Activated CD4-positive, alpha-beta T cell treated with anti-CD3 and anti-CD28 coated beads, Interleukin-2, amount 10 ng/mL, durations not matched to agents 7 days and 5 days (primary cell): ENCODE measurements around the gene SH3TC1. TPM values are rescaled to one million over a fixed set of nuclear protein-coding genes. Genes with fewer than 3 reads are reported as not detected.

ENCODE experiments used
- CTCF ChIA-PET: fragments of 350-600 bp; sonication (Branson Sonifier 250); formaldehyde crosslinking; loops from one replicate; lab custom pipeline; 2021; ENCODE audit warnings: antibody characterized with exemption; lab: Charles Lee
- POLR2A ChIA-PET: fragments of 350-600 bp; sonication (Branson Sonifier 250); formaldehyde crosslinking; loops from one replicate; lab custom pipeline; 2021; ENCODE audit warnings: antibody characterized with exemption; lab: Charles Lee
- DNase-seq: peaks from one replicate; pipeline ENCODE4 v3.0.0-alpha.2; 2020
- H3K27ac Mint-ChIP-seq: one replicate; pipeline ENCODE4 v1.8.0; 2021; ENCODE audit warnings: mild to moderate bottlenecking, moderate library complexity, mixed read lengths
- H3K27me3 Mint-ChIP-seq: one replicate; pipeline ENCODE4 v1.8.0; 2021; ENCODE audit warnings: mixed read lengths
- H3K36me3 Mint-ChIP-seq: one replicate; pipeline ENCODE4 v1.8.0; 2021; ENCODE audit warnings: low read depth, mixed read lengths
- H3K4me1 Mint-ChIP-seq: one replicate; pipeline ENCODE4 v1.8.0; 2021; ENCODE audit warnings: mixed read lengths
- H3K4me3 Mint-ChIP-seq: one replicate; pipeline ENCODE4 v1.8.0; 2021; ENCODE audit warnings: mild to moderate bottlenecking, moderate library complexity, mixed read lengths
- H3K9me3 Mint-ChIP-seq: one replicate; pipeline ENCODE4 v1.8.0; 2021; ENCODE audit warnings: mixed read lengths
- total RNA-seq, 2 experiments: library from RNA; stranded (reverse); gene quantifications; one replicate each; pipeline ENCODE4 v1.2.3, GENCODE V29; 2021

Gene SH3TC1
- total RNA-seq, 2 experiments from 2014 or later = 8.2 to 10.8 TPM

DNA sequence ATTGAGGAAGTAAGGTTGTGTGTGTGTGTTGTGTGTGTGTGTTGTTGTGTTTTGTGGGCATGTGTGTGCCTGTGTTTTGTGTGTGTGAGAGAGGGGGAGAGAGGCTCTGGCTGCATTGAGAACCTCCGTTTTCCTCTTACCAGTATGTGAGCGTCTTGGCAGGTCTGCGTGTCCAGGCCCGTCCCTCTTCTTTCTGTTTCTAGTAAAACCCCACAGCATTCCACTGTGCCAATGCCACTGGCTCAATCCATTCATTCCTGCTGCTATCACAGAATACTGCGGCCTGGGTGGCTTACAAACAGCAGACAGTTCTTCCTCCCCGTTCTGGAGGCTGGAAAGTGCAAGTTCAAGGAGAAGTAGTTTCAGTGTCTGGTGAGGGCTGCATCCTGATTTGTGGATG is 55.0 kb downstream of the SH3TC1 start:
- CTCF ChIA-PET = interaction anchor here (1.1 kb wide), 1 partner anchor 13 kb away, joined by 3 read pairs; no protein-coding TSS in a partner anchor

DNA sequence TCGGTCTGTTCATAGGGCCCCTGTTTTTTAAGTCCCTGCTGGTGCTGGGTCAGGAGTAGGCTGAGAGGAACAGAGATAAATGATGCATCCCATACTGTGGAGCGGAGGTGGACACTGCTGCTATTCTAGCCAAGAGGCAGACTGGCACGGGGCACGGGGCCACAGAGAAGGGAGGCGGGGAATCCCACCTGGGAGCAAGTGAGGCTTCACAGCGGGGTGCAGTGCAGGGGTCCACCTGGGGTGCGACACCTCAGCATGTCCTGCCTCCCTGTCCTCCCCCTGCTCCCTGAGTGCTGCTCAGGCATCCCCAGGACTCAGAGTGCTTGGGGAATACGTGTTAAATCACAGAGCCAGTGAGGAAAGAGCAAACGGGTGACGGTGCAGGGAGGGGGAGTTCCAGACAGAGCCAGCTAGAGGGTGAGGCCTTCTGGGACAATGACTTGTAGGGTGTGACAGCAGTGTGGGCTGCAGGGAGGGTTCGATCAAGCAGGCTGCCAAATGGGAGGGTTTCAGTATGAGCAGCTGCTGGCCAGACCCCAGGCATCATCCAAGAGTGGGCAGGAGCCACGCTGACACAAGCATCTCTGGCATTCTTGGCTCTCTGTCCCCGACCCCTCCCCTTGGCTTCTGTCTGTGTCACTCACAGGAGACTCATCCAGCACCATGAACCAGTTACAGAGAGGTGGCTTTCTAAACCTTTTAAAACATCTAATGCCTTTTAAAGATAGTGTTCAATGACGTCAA is 56.8 kb downstream of the SH3TC1 start:
- ChIA-PET POLR2A (no interaction called here), CTCF (no interaction called here)
- H3K4me3 Mint-ChIP-seq = no peak overlapping the region
- H3K9me3 Mint-ChIP-seq = no peaks in the 10 kb centered on the region
- no peak for DNase-seq
- H3K27ac Mint-ChIP-seq = no peak overlapping the region
- no peaks in the 10 kb centered on the region for H3K4me1 Mint-ChIP-seq
- H3K27me3 Mint-ChIP-seq = peaks cover 1% of the 10 kb centered on the region
- no peaks in the 10 kb centered on the region for H3K36me3 Mint-ChIP-seq

More for the DNA sequence above, 55.0 kb downstream of the SH3TC1 start:
- no peaks in the 10 kb centered on the region for H3K9me3 Mint-ChIP-seq
- POLR2A ChIA-PET = no interaction called here
- H3K27me3 Mint-ChIP-seq = peaks cover 1% of the 10 kb centered on the region
- no peaks in the 10 kb centered on the region for H3K36me3 Mint-ChIP-seq
- no peaks in the 10 kb centered on the region for H3K4me1 Mint-ChIP-seq
- H3K4me3 Mint-ChIP-seq = no peak overlapping the region
- H3K27ac Mint-ChIP-seq = no peak overlapping the region
- DNase-seq = no peak

DNA sequence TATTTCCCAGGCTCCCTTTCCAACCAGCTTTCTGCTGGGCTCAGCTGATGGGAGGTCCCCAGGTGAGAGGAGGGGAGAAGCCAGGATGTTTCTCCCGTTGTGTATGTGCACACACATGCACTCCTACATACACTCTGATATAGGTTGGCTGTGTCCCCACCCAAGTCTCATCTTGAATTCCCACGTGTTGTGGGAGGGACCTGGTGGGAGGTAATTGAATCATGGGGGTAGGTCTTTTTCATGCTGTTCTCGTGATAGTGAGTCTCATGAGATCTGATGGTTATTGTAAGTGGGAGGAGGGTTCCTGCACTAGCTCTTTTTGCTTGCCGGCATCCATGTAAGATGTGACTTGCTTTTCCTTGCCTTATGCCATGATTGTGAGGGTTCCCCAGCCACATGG is 58.8 kb downstream of the SH3TC1 start:
- no peak overlapping the region for H3K27ac Mint-ChIP-seq
- H3K9me3 Mint-ChIP-seq = no peaks in the 10 kb centered on the region
- ChIA-PET POLR2A (no interaction called here), CTCF (no interaction called here)
- peaks cover 1% of the 10 kb centered on the region for H3K27me3 Mint-ChIP-seq
- DNase-seq = no peak
- no peaks in the 10 kb centered on the region for H3K4me1 Mint-ChIP-seq
- H3K36me3 Mint-ChIP-seq = no peaks in the 10 kb centered on the region
- no peak overlapping the region for H3K4me3 Mint-ChIP-seq

DNA sequence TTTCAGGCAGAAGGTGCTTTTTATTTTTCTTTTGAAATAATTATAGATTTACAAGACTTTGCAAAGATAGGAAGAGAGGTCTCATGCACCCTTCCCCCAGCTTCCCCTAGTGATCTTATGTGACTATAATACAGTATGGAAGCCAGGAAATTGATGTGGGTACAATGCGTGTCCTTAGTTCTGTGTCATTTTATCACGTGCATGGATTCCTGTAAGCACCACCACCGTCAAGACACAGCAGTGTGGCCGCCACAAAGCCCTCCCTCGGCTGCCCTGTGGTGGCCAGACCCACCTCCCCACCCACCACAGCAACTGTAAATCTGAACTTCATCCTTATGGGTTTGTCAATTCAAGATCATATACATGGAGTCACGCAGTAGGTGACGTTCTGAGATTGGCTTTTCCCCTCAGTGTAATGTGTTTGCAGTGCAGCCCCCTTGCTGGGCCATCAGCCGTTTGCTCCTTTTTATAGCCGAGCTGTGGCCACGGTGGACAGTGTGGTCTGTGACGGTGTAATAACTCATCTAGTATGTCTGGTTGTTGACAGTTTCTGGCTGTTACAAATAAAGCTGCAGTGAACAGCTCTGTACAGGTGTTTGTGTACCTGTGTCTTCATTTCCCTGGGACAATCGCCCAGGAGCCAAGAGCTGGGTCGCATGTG is 59.6 kb downstream of the SH3TC1 start:
- POLR2A ChIA-PET = no interaction called here
- CTCF ChIA-PET = no interaction called here
- DNase-seq = no peak
- Mint-ChIP-seq H3K27me3 (peaks cover 1% of the 10 kb centered on the region), H3K4me1 (no peaks in the 10 kb centered on the region), H3K36me3 (no peaks in the 10 kb centered on the region), H3K4me3 (no peak overlapping the region), H3K27ac (no peak overlapping the region), H3K9me3 (no peaks in the 10 kb centered on the region)

DNA sequence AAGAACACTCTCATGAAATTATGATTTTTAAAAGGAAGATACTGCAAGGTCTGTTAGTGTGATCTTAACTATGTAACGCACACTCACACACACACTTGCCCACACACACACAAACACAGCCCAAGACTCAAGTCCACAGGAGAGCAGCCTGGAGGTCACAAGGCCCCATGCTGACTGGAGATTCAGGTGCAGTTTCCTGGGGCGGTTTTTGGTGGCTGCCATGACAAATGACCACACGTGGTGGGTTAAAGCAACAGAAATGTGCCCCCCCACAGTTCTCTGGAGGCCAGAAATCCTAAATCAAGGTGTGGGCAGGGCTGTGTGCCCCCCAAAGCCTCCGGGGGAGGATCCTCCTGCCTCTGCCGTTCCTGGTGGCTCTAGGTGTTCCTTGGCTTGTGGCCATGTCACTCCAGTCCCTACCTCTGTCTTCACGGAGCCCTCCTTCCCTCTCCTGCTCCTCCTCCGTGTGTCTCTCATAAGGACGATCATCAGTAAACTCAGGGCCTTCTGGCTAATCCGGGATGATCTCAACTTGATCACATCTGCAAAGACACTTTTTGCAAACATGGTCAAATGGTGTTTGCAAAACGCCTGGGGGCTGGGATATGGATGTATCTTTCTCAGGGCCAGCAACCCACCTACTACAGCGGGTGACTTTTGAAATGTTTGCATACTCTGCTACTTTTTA is 60.8 kb downstream of the SH3TC1 start:
- no peaks in the 10 kb centered on the region for H3K36me3 Mint-ChIP-seq
- CTCF ChIA-PET = no interaction called here
- POLR2A ChIA-PET = no interaction called here
- H3K27ac Mint-ChIP-seq = no peak overlapping the region
- H3K4me3 Mint-ChIP-seq = no peak overlapping the region
- no peak for DNase-seq
- peaks cover 1% of the 10 kb centered on the region for H3K27me3 Mint-ChIP-seq
- no peaks in the 10 kb centered on the region for H3K4me1 Mint-ChIP-seq
- no peaks in the 10 kb centered on the region for H3K9me3 Mint-ChIP-seq

DNA sequence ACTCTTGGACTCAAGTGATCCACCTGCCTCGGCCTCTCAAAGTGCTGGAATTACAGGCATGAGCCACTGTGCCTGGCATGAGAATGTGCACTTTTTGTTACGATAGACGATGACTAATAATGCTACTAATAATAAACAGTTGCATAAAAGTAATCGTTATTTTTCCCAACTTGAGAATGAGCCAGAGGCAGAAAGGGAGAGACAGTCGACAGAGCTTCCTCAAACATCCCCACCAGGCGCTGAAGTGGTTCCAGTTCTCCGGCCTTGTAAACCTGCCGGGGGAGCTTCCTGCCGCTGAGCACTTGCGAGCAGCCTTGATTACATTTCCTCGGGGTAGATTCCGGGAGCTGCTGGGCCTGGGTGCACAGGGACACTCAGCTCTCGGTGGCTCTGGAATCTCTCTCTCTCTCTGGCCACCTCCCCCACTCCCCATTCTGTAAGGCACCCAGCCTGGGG is 61.6 kb downstream of the SH3TC1 start:
- DNase-seq = no peak
- no peaks in the 10 kb centered on the region for H3K9me3 Mint-ChIP-seq
- H3K4me3 Mint-ChIP-seq = no peak overlapping the region
- ChIA-PET CTCF (no interaction called here), POLR2A (no interaction called here)
- peaks cover 1% of the 10 kb centered on the region for H3K27me3 Mint-ChIP-seq
- no peaks in the 10 kb centered on the region for H3K4me1 Mint-ChIP-seq
- no peak overlapping the region for H3K27ac Mint-ChIP-seq
- H3K36me3 Mint-ChIP-seq = no peaks in the 10 kb centered on the region

DNA sequence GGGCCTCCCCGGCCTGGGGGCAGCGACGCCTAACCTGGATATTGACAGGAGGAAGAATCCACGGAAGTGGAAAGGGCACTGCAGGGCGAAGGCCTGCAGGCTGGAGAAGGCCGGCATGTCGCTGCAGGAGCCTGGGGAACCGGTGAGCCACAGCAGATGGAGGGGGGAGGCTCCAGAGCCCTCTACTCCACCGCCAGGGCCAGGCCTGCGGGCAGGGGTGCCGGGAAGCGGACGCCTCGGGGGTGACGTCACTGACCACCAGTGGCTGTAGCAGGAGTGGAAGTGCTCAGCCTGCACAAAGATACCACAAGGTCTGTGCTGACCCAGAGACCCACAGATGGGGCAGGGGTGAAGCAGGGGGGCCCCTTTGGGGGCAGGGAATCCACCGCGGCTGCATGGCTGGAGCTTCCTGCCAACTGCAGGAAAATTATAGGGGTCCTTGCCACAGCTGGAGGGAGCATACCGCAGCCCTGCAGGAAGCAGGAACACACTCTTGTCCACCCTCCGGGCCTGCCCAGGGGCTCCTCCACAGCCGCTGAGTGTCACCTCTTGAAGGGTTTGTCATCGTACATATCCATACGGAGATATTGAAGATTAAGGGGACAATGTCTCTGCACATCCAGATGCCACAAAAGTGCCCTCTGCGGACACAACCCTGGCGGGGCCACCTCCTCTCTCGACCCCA is 62.9 kb downstream of the SH3TC1 start:
- no peak for DNase-seq
- CTCF ChIA-PET = no interaction called here
- POLR2A ChIA-PET = no interaction called here
- Mint-ChIP-seq H3K36me3 (no peaks in the 10 kb centered on the region), H3K9me3 (no peaks in the 10 kb centered on the region), H3K27me3 (peaks cover 1% of the 10 kb centered on the region), H3K4me1 (no peaks in the 10 kb centered on the region), H3K4me3 (no peak overlapping the region), H3K27ac (no peak overlapping the region)

DNA sequence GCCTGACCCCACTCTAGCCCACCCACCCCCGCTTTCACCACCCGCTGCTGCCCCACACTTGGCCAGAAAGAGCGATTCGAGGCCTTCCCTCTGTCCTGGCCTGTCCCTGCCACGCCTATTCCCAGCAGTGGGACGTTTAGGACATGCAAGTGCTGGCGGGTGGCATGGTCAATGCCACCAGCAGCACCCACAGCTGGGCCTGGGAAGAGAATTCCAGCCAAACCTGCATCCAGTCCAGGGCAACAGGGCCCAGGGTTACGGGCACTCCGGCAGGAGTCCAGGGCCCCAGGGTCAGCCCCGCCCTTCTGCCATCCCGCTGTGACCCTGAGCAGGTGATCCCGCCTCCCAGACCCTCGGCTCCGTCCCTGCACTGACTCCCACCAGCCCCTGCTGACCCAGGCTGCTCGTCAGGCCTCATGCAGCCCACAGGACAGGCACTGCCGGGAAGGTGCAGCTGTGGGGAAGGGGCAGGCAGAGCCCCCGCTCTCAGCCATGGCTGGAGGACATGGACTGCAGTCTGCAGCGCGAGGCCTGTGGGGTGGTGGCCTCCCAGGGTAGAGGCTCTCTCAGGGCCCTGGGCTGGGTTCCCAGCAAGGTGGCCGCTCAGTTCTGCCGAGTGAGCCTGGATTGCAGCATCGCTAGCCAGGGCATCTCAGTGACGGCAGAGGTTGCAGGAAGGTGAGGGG is 63.7 kb downstream of the SH3TC1 start:
- no peak overlapping the region for H3K4me3 Mint-ChIP-seq
- H3K27ac Mint-ChIP-seq = no peak overlapping the region
- no peaks in the 10 kb centered on the region for H3K4me1 Mint-ChIP-seq
- DNase-seq = no peak
- H3K36me3 Mint-ChIP-seq = no peaks in the 10 kb centered on the region
- H3K9me3 Mint-ChIP-seq = no peaks in the 10 kb centered on the region
- ChIA-PET CTCF (no interaction called here), POLR2A (no interaction called here)
- peaks cover 1% of the 10 kb centered on the region for H3K27me3 Mint-ChIP-seq

DNA sequence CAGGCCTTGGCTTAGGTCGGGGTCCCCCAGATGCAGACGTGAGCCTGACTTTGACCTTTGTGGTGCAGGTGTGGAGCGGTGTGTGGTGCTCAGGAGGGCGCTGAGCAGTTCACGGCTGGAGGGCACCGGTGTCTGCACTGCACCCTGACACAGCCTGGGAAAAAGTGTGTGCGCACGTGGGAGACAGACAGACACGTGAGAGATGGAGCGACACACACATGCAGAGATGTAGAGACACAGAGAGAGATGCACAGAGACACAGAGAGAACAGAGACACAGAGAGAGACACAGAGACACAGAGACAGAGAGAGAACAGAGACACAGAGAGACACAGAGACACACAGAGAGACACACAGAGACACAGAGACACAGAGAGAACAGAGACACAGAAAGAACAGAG is 64.3 kb downstream of the SH3TC1 start:
- H3K4me1 Mint-ChIP-seq = no peaks in the 10 kb centered on the region
- DNase-seq = no peak
- H3K27me3 Mint-ChIP-seq = peaks cover 3% of the 10 kb centered on the region
- no peaks in the 10 kb centered on the region for H3K36me3 Mint-ChIP-seq
- CTCF ChIA-PET = no interaction called here
- no peak overlapping the region for H3K27ac Mint-ChIP-seq
- POLR2A ChIA-PET = no interaction called here
- H3K9me3 Mint-ChIP-seq = no peaks in the 10 kb centered on the region
- H3K4me3 Mint-ChIP-seq = no peak overlapping the region

DNA sequence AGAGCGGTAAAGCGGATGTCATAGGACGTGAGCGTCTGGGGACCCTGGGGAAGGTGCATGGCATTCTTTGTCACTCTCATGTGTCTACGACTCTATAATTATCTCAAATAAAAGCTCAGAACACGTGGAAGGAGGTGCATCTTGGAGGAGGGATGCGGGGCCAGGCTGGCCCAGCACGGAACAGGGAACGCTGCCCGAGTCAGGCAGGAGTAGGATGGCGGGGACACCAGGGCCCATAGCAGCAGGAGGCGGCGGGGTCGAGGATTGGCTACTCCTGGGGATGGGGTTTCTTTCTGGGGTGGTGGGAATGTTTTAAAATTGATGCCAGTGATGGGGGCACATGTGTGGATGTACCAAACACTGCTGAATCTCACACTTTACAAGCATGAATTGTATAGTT is 65.0 kb downstream of the SH3TC1 start:
- H3K27ac Mint-ChIP-seq = no peak overlapping the region
- ChIA-PET CTCF (no interaction called here), POLR2A (no interaction called here)
- no peaks in the 10 kb centered on the region for H3K9me3 Mint-ChIP-seq
- H3K4me3 Mint-ChIP-seq = no peak overlapping the region
- no peaks in the 10 kb centered on the region for H3K4me1 Mint-ChIP-seq
- no peak for DNase-seq
- peaks cover 9% of the 10 kb centered on the region for H3K27me3 Mint-ChIP-seq
- no peaks in the 10 kb centered on the region for H3K36me3 Mint-ChIP-seq

DNA sequence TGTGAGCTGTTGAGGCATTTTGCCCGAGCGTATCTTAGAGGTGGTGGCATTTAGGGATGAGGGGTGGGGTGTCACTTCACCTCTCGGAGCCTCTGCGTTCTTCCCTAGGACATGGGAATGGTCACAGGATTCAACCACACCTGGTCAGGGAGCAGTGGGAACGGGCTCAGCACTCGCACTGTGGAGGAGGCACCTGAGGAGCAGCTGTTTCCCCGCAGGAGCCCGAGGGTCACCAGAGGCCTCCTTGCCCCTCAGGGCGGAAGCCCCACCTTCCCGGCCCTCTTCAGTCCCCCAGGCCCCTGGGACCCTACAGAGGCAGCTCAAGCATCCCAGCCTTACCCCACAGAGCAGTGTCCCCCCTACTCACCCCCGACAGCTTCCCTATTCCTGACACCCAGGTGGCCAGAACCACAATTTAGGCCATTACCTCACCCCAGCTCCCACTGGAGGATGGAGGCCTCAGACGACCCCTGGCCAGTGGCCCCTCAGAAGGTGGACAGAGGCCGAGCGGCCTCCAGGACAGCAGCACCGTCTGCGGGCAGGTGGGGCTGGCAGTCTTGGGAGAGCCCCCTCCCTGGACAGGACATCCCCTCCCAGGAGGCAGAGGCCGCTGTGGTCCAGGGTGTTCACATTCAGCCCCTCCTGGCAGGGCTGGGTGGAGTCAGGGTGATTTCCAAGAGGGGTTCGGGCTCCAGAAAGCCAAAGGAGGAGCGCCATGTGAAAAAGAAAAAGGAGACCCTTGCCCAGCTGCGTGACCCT is 66.3 kb downstream of the SH3TC1 start:
- ChIA-PET CTCF (no interaction called here), POLR2A (no interaction called here)
- no peaks in the 10 kb centered on the region for H3K9me3 Mint-ChIP-seq
- H3K36me3 Mint-ChIP-seq = no peaks in the 10 kb centered on the region
- H3K4me3 Mint-ChIP-seq = no peak overlapping the region
- no peaks in the 10 kb centered on the region for H3K4me1 Mint-ChIP-seq
- H3K27me3 Mint-ChIP-seq = peaks cover 10% of the 10 kb centered on the region
- no peak overlapping the region for H3K27ac Mint-ChIP-seq
- DNase-seq = no peak

DNA sequence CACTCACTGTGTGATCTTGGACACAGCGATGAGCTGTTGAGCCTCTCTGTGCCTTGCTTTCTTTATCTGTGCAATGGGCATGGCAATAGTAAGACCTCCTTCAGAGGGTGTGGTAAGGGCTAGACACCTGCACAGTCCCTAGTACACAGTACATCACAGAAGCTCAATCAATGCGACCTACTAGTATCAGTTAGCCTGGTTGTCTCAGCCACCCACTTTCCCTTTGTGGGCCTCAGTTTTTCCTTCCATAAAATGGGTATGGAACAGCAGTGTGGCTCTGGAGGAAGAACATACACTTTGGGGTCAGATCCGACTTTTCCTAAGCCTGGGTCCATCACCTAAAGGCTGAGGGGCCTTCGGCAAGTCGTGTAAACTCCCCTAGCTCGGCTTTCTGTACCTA is 67.0 kb downstream of the SH3TC1 start:
- H3K9me3 Mint-ChIP-seq = no peaks in the 10 kb centered on the region
- H3K36me3 Mint-ChIP-seq = no peaks in the 10 kb centered on the region
- POLR2A ChIA-PET = no interaction called here
- CTCF ChIA-PET = no interaction called here
- H3K27ac Mint-ChIP-seq = no peak overlapping the region
- no peaks in the 10 kb centered on the region for H3K4me1 Mint-ChIP-seq
- no peak overlapping the region for H3K4me3 Mint-ChIP-seq
- H3K27me3 Mint-ChIP-seq = peaks cover 16% of the 10 kb centered on the region
- DNase-seq = no peak
